Measurements from ENCODE around the gene MYL11.

GRCh38 chr16:30354423-30355143 lies 20.0 kb upstream of the MYL11 start:
- TF ChIP-seq, protein P1, sequence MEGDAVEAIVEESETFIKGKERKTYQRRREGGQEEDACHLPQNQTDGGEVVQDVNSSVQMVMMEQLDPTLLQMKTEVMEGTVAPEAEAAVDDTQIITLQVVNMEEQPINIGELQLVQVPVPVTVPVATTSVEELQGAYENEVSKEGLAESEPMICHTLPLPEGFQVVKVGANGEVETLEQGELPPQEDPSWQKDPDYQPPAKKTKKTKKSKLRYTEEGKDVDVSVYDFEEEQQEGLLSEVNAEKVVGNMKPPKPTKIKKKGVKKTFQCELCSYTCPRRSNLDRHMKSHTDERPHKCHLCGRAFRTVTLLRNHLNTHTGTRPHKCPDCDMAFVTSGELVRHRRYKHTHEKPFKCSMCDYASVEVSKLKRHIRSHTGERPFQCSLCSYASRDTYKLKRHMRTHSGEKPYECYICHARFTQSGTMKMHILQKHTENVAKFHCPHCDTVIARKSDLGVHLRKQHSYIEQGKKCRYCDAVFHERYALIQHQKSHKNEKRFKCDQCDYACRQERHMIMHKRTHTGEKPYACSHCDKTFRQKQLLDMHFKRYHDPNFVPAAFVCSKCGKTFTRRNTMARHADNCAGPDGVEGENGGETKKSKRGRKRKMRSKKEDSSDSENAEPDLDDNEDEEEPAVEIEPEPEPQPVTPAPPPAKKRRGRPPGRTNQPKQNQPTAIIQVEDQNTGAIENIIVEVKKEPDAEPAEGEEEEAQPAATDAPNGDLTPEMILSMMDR (optimal IDR thresholded peaks at IDR 0.05 in 1 of 3, IDR thresholded peaks at IDR 0.05 in 1 of 3, conservative IDR thresholded peaks at IDR 0.05 in 1 of 3; ENCODE audit: extremely low read depth in 1 of 3, insufficient read depth in 2 of 3, low read length in 3 of 3): no peak
- no peak for TF ChIP-seq EZH2 (IDR thresholded peaks at IDR 0.05; ENCODE audit: low read length)
